Activated naive CD8-positive, alpha-beta T cell treated with anti-CD3 and anti-CD28 coated beads, Interleukin-2, amount 10 ng/mL, durations not matched to agents 7 days and 5 days (primary cell): ENCODE measurements around the gene POLA2. TPM values are rescaled to one million over a fixed set of nuclear protein-coding genes. Genes with fewer than 3 reads are reported as not detected.

Source experiments
- ATAC-seq: fragments of 150-1000 bp; cut with Tn5 transposase; one replicate; pipeline ENCODE4 v1.10.0; 2021; ENCODE audit warnings: low read depth, moderate library complexity
- POLR2A ChIA-PET: fragments of 350-600 bp; sonication (Branson Sonifier 250); formaldehyde crosslinking; loops from one replicate; lab custom pipeline; 2021; ENCODE audit warnings: antibody characterized with exemption; lab: Charles Lee
- DNase-seq: peaks from one replicate; pipeline ENCODE4 v3.0.0; 2021
- H3K27ac Mint-ChIP-seq: one replicate; pipeline ENCODE4 v1.8.0; 2022; ENCODE audit warnings: mild to moderate bottlenecking, mixed read lengths
- H3K27me3 Mint-ChIP-seq: one replicate; pipeline ENCODE4 v1.8.0; 2022; ENCODE audit warnings: mild to moderate bottlenecking, moderate library complexity, mixed read lengths
- H3K36me3 Mint-ChIP-seq: one replicate; pipeline ENCODE4 v1.8.0; 2021; ENCODE audit warnings: mild to moderate bottlenecking, mixed read lengths
- H3K4me1 Mint-ChIP-seq: one replicate; pipeline ENCODE4 v1.8.0; 2021; ENCODE audit warnings: mixed read lengths
- H3K4me3 Mint-ChIP-seq: one replicate; pipeline ENCODE4 v1.8.0; 2022; ENCODE audit warnings: mild to moderate bottlenecking, moderate library complexity, mixed read lengths
- H3K9me3 Mint-ChIP-seq: one replicate; pipeline ENCODE4 v1.8.0; 2021; ENCODE audit warnings: mixed read lengths
- total RNA-seq, 2 experiments: library from RNA; stranded (reverse); gene quantifications; one replicate each; pipeline ENCODE4 v1.2.3, GENCODE V29; 2021

Gene POLA2, protein sequence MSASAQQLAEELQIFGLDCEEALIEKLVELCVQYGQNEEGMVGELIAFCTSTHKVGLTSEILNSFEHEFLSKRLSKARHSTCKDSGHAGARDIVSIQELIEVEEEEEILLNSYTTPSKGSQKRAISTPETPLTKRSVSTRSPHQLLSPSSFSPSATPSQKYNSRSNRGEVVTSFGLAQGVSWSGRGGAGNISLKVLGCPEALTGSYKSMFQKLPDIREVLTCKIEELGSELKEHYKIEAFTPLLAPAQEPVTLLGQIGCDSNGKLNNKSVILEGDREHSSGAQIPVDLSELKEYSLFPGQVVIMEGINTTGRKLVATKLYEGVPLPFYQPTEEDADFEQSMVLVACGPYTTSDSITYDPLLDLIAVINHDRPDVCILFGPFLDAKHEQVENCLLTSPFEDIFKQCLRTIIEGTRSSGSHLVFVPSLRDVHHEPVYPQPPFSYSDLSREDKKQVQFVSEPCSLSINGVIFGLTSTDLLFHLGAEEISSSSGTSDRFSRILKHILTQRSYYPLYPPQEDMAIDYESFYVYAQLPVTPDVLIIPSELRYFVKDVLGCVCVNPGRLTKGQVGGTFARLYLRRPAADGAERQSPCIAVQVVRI
- 10 to 100 TPM; 57.3 to 62.2 TPM for total RNA-seq

- Mint-ChIP-seq H3K4me1 (peaks cover 49% of the 10 kb centered on the region), H3K27me3 (peaks cover 4% of the 10 kb centered on the region), H3K27ac (peak within 1 kb of the TSS; percentile 91), H3K36me3 (peaks cover 15% of the 10 kb centered on the region), H3K4me3 (peak within 1 kb of the TSS; percentile 94), H3K9me3 (no peaks in the 10 kb centered on the region)
- ATAC-seq, result peak; percentile 97
- POLR2A ChIA-PET, result interaction anchor here (0.6 to 2.2 kb wide), 23 partner anchors 9 to 517 kb away, joined by 3 to 31 read pairs (median 4); partner anchors contain the start of genes CAPN1, CDC42EP2, DPF2 and FAU
- peak; percentile 99 for DNase-seq
These were observed at the start of gene POLA2 for GRCh38 chr11:65261591-65262380. TSS of gene POLA2 (plus strand) at chr11:65261962. CDS start at chr11:65262293, 331 bp downstream.

DNA sequence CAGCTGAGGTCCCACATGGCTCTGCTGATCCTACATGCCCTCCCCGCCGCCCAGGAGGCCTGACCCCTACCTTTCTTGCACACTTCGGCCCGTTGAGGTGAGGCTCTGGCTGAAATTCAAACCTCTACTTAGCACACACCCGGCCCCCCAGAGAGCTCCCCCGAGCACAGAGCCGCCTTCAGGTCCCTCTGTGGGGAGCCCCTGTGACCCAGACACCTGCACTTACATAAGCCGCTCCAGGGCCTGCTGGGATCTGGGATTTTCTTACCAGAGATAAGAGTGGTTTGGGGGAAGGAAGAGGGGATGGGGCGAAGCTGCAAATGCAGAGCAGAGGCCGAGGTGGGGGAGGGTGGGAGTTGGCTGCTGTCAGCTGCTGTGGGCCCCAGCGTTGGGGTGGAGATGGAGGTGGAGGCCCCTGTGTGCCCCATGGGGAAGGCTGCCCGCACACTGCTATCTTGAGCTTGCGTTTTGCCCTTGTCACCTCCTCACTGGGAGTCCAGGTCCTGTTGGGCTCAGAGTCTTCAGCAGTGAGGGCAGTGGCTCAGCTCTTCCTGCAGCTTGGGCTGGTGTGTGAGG lies 49.4 kb upstream of the POLA2 start:
- ATAC-seq (no peak), DNase-seq (no peak)
- Mint-ChIP-seq H3K36me3 (peaks cover 13% of the 10 kb centered on the region), H3K4me1 (peaks cover 20% of the 10 kb centered on the region), H3K27me3 (no peaks in the 10 kb centered on the region), H3K27ac (peak overlapping the region; percentile 19), H3K4me3 (no peak overlapping the region), H3K9me3 (no peaks in the 10 kb centered on the region)
- POLR2A ChIA-PET, result interaction anchor here (1.0 to 1.4 kb wide), 2 partner anchors 30 to 77 kb away, joined by 3 to 4 read pairs; no protein-coding TSS in a partner anchor

- peaks cover 13% of the 10 kb centered on the region for H3K36me3 Mint-ChIP-seq
- H3K4me1 Mint-ChIP-seq, result peaks cover 20% of the 10 kb centered on the region
- no peaks in the 10 kb centered on the region for H3K9me3 Mint-ChIP-seq
- no peak for DNase-seq
- peak overlapping the region; percentile 28 for H3K4me3 Mint-ChIP-seq
- no peaks in the 10 kb centered on the region for H3K27me3 Mint-ChIP-seq
- POLR2A ChIA-PET, result interaction anchor here (1.4 kb wide), 1 partner anchor 79 kb away, joined by 4 read pairs; no protein-coding TSS in a partner anchor
- peak; percentile 75 for ATAC-seq
- H3K27ac Mint-ChIP-seq, result peak overlapping the region; percentile 48
These were observed 48.2 kb upstream of the POLA2 start for GRCh38 chr11:65213322-65214211.

GRCh38 chr11:65214212-65214845 lies 47.4 kb upstream of the POLA2 start:
- DNase-seq, result no peak
- Mint-ChIP-seq H3K27ac (peak overlapping the region; percentile 70), H3K36me3 (peaks cover 8% of the 10 kb centered on the region), H3K4me3 (no peak overlapping the region), H3K27me3 (no peaks in the 10 kb centered on the region), H3K9me3 (no peaks in the 10 kb centered on the region), H3K4me1 (peaks cover 18% of the 10 kb centered on the region)
- POLR2A ChIA-PET, result no interaction called here
- ATAC-seq, result no peak

GRCh38 chr11:65215441-65216076 lies 46.2 kb upstream of the POLA2 start:
- Mint-ChIP-seq H3K36me3 (peaks cover 7% of the 10 kb centered on the region), H3K4me3 (no peak overlapping the region), H3K9me3 (no peaks in the 10 kb centered on the region), H3K27me3 (no peaks in the 10 kb centered on the region), H3K27ac (peak overlapping the region; percentile 22), H3K4me1 (peaks cover 26% of the 10 kb centered on the region)
- ATAC-seq, result no peak
- no peak for DNase-seq
- POLR2A ChIA-PET, result no interaction called here

DNA sequence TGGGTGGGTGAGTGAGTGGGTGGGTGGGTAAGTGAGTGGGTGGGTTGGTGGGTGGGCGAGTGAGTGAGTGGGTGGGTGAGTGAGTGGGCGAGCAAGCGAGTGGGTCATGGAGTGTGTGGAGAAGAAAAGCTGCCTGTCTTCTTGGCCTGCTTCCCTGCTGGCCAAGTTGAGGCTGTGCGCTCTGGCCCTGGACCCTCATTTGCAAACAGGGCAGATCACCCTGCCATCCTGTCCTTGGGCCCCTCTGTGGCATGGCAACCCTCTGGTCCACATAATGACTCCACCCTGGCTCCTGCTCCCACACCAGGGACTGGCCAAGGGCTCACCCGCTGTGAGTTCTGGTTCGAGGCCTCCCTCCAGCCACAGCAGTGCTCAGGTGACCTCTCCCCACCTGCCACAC lies 44.9 kb upstream of the POLA2 start:
- no peaks in the 10 kb centered on the region for H3K9me3 Mint-ChIP-seq
- H3K36me3 Mint-ChIP-seq, result peaks cover 7% of the 10 kb centered on the region
- no peaks in the 10 kb centered on the region for H3K27me3 Mint-ChIP-seq
- DNase-seq (no peak), ATAC-seq (no peak)
- H3K4me3 Mint-ChIP-seq, result no peak overlapping the region
- peaks cover 26% of the 10 kb centered on the region for H3K4me1 Mint-ChIP-seq
- no peak overlapping the region for H3K27ac Mint-ChIP-seq
- POLR2A ChIA-PET, result no interaction called here

DNA sequence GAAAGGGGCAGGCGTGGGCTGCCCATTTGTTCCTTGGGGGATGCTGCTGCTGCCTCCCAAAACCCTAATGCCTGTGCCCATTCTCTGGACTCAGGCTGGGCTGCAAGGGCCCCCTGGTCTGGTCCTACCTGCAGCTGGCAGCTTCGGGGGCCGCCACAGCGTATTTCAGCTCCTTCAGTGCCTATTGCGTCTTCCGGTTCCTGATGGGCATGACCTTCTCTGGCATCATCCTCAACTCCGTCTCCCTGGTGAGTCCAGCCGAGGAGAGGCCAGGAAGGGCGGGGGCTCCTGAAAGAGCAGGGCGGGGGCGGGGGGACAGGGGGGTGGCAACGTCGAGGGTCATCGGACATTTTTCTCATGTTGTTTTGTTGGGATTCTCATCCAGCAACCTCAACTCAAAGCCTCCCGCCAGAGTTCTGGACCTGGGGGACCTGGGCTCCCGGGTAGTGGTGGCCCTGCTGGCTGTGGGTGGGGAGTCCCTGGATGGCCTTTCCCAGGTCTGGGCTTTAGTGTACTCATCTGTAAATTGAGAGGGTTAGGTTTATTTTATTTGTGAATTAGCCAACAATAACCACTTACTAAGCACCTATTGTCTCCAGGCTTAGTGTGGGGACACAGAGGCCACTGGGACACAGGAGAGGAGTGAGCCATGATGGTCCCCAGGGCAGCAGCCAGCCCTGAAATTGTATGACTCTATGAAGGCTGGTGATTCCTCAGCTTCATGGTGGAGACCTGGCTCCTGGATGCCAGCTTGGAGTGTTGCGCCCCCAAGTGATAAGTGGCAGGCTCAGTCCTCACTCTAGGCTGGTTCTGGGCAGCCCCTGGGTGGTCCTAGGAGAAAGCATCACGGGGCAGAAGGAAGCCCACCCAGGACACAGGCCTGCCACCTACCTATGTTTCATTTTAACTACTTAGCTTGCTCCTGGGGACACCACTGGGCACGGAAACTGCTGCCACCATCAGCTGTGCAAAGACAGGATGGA lies 44.0 kb upstream of the POLA2 start:
- no peak for DNase-seq
- H3K36me3 Mint-ChIP-seq, result peaks cover 7% of the 10 kb centered on the region
- POLR2A ChIA-PET, result interaction anchor here (1.2 kb wide), 1 partner anchor 95 kb away, joined by 3 read pairs; the partner anchor contains the start of genes FAU and MRPL49
- peaks cover 30% of the 10 kb centered on the region for H3K4me1 Mint-ChIP-seq
- H3K27me3 Mint-ChIP-seq, result no peaks in the 10 kb centered on the region
- no peak overlapping the region for H3K4me3 Mint-ChIP-seq
- H3K9me3 Mint-ChIP-seq, result no peaks in the 10 kb centered on the region
- no peak for ATAC-seq
- no peak overlapping the region for H3K27ac Mint-ChIP-seq

- Mint-ChIP-seq H3K27me3 (no peaks in the 10 kb centered on the region), H3K4me1 (peaks cover 28% of the 10 kb centered on the region), H3K4me3 (no peak overlapping the region), H3K9me3 (no peaks in the 10 kb centered on the region), H3K27ac (no peak overlapping the region), H3K36me3 (peaks cover 5% of the 10 kb centered on the region)
- POLR2A ChIA-PET, result interaction anchor here (1.2 kb wide), 1 partner anchor 96 kb away, joined by 3 read pairs; the partner anchor contains the start of genes FAU and MRPL49
- DNase-seq (no peak), ATAC-seq (no peak)
These were observed 43.3 kb upstream of the POLA2 start for GRCh38 chr11:65218446-65218845.

DNA sequence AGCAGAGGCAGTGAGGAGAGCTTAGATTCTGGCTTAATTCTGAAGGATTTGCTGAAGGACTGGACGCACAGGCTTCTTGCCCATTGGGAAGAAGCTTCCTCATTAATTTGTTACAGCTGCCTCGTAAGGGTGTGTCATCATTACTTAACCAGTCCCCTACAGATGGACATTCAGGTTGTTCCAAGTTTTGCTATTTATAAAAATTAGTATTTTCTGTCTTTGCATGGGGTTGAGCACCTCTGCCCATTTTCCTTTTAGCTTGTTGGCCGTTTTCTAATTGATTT lies 41.9 kb upstream of the POLA2 start:
- Mint-ChIP-seq H3K4me3 (no peak overlapping the region), H3K27ac (no peak overlapping the region), H3K27me3 (no peaks in the 10 kb centered on the region), H3K36me3 (peaks cover 5% of the 10 kb centered on the region), H3K9me3 (no peaks in the 10 kb centered on the region), H3K4me1 (peaks cover 23% of the 10 kb centered on the region)
- DNase-seq (no peak), ATAC-seq (no peak)
- POLR2A ChIA-PET, result interaction anchor here (1.2 kb wide), 1 partner anchor 112 kb away, joined by 5 read pairs; no protein-coding TSS in a partner anchor

- no peak for ATAC-seq
These were observed 40.7 kb upstream of the POLA2 start for GRCh38 chr11:65221026-65221425.

More at GRCh38 chr11:65221026-65221425, 40.7 kb upstream of the POLA2 start:
- H3K4me1 Mint-ChIP-seq, result peaks cover 26% of the 10 kb centered on the region
- H3K36me3 Mint-ChIP-seq, result no peaks in the 10 kb centered on the region
- peaks cover 5% of the 10 kb centered on the region for H3K27me3 Mint-ChIP-seq
- H3K27ac Mint-ChIP-seq, result no peak overlapping the region
- no peak overlapping the region for H3K4me3 Mint-ChIP-seq
- DNase-seq, result no peak
- H3K9me3 Mint-ChIP-seq, result no peaks in the 10 kb centered on the region
- POLR2A ChIA-PET, result interaction anchor here (0.7 to 1.7 kb wide), 2 partner anchors 41 to 481 kb away, joined by 3 to 4 read pairs; partner anchors contain the start of gene POLA2
